Peyer's patch (tissue), 4 donors: ENCODE results near the gene GPR55. TPM values are rescaled to one million over a fixed set of nuclear protein-coding genes. Genes with fewer than 3 reads are reported as not detected.
A peak's percentile ranks its signal among the peaks of the same experiment; 100 is the strongest.

Source experiments
- DNase-seq, 3 donors: peaks; one replicate each; pipeline ENCODE4 v3.0.0-alpha.2; 2017 to 2019
- H3K27ac ChIP-seq, 4 donors: fragments of 200-600 bp; sonication (generic); one replicate each; pipeline ENCODE4 v1.5.1; 2016 to 2019
- H3K27me3 ChIP-seq, 2 donors: fragments of 200-600 bp; sonication (generic); one replicate each; pipeline ENCODE4 v1.5.1; 2019
- H3K36me3 ChIP-seq, 3 donors: fragments of 200-600 bp; sonication (generic); one replicate each; pipeline ENCODE4 v1.5.1; 2016 to 2019
- H3K4me1 ChIP-seq, 4 donors: fragments of 200-600 bp; sonication (generic); one replicate each; pipeline ENCODE4 v1.5.1; 2016 to 2019
- H3K4me3 ChIP-seq, 4 donors: fragments of 200-600 bp; sonication (generic); 1 replicate in 3 of 4; 2 replicates in 1 of 4; pipeline ENCODE4 v1.5.1; 2016 to 2019; ENCODE audit warnings: mild to moderate bottlenecking in 1 of 4
- H3K9me3 ChIP-seq, 4 donors: fragments of 200-600 bp; sonication (generic); one replicate each; pipeline ENCODE4 v1.5.1; 2016 to 2019; ENCODE audit warnings: mild to moderate bottlenecking in 1 of 4
- CTCF ChIP-seq, 6 experiments: fragments of 450-650 bp in 4 of 6; fragments of 200-600 bp in 2 of 6; sonication (generic) in 1 of 6; IDR thresholded peaks; one replicate each; pipeline ENCODE4 v1.5.1; 2017 to 2019; ENCODE audit warnings: antibody characterized with exemption in 6 of 6, mild to moderate bottlenecking in 3 of 6, moderate library complexity in 1 of 6
- POLR2A ChIP-seq, 2 donors: fragments of 450-650 bp; IDR thresholded peaks; one replicate each; pipeline ENCODE4 v1.5.1; 2017; ENCODE audit warnings: antibody characterized with exemption in 2 of 2, mild to moderate bottlenecking in 2 of 2, moderate library complexity in 2 of 2
- total RNA-seq, 4 donors: library from RNA; depleted of rRNA; stranded (reverse); fragments of >200 nt; gene quantifications; one replicate each; pipeline ENCODE4 v1.1.0, GENCODE V29; 2016

Gene GPR55
- total RNA-seq, 4 donors from 2014 or later = 1.0 to 4.7 (median 3.2) TPM

GRCh38 chr2:230947235-230947576 is 22.2 kb upstream of the GPR55 start:
- no peak for DNase-seq
- no peaks in the 10 kb centered on the region for H3K27me3 ChIP-seq
- H3K9me3 ChIP-seq = no peaks in the 10 kb centered on the region
- TF ChIP-seq CTCF (IDR thresholded peaks at IDR 0.05) = no peak
- TF ChIP-seq POLR2A (IDR thresholded peaks at IDR 0.05) = no peak
- no peak overlapping the region for H3K27ac ChIP-seq
- no peaks in the 10 kb centered on the region for H3K36me3 ChIP-seq
- no peak overlapping the region for H3K4me3 ChIP-seq
- no peaks in the 10 kb centered on the region for H3K4me1 ChIP-seq

- Histone ChIP-seq H3K27me3 (no peaks in the 10 kb centered on the region), H3K27ac (no peak overlapping the region), H3K9me3 (no peaks in the 10 kb centered on the region), H3K4me1 (no peaks in the 10 kb centered on the region), H3K4me3 (no peak overlapping the region), H3K36me3 (no peaks in the 10 kb centered on the region)
- DNase-seq = no peak
- TF ChIP-seq POLR2A (IDR thresholded peaks at IDR 0.05) = no peak
- no peak for TF ChIP-seq CTCF (IDR thresholded peaks at IDR 0.05)
Observed at GRCh38 chr2:230946429-230947234, 21.6 kb upstream of the GPR55 start.

- Histone ChIP-seq H3K27ac (peak overlapping the region in 1 of 4 donors; percentile 52), H3K27me3 (no peaks in the 10 kb centered on the region), H3K4me1 (no peaks in the 10 kb centered on the region), H3K4me3 (no peak overlapping the region), H3K9me3 (no peaks in the 10 kb centered on the region), H3K36me3 (no peaks in the 10 kb centered on the region)
- DNase-seq = no peak
- TF ChIP-seq POLR2A (IDR thresholded peaks at IDR 0.05) = no peak
Observed at GRCh38 chr2:230944757-230945372, 19.8 kb upstream of the GPR55 start.

GRCh38 chr2:230944123-230944653 is 19.1 kb upstream of the GPR55 start:
- no peaks in the 10 kb centered on the region for H3K9me3 ChIP-seq
- H3K4me1 ChIP-seq = no peaks in the 10 kb centered on the region
- H3K27me3 ChIP-seq = no peaks in the 10 kb centered on the region
- no peak for TF ChIP-seq POLR2A (IDR thresholded peaks at IDR 0.05)
- no peak for TF ChIP-seq CTCF (IDR thresholded peaks at IDR 0.05)
- no peaks in the 10 kb centered on the region for H3K36me3 ChIP-seq
- peak overlapping the region in 1 of 4 donors; percentile 35 for H3K27ac ChIP-seq
- no peak overlapping the region for H3K4me3 ChIP-seq
- DNase-seq = no peak

- H3K9me3 ChIP-seq = no peaks in the 10 kb centered on the region
- no peaks in the 10 kb centered on the region for H3K4me1 ChIP-seq
- DNase-seq = peak in 2 of 3 donors; percentile 42 to 68
- no peak overlapping the region for H3K4me3 ChIP-seq
- peak overlapping the region in 1 of 4 donors; percentile 9 for H3K27ac ChIP-seq
- H3K27me3 ChIP-seq = no peaks in the 10 kb centered on the region
- no peaks in the 10 kb centered on the region for H3K36me3 ChIP-seq
- TF ChIP-seq CTCF (IDR thresholded peaks at IDR 0.05) (no peak), POLR2A (IDR thresholded peaks at IDR 0.05) (no peak)
Observed at GRCh38 chr2:230942920-230943896, 18.2 kb upstream of the GPR55 start.
